T-helper 9 cell (primary cell): ENCODE data around the gene TMEM19.

ENCODE experiments used
- DNase-seq: peaks from one replicate; pipeline ENCODE4 v3.0.0-alpha.2; 2020
- total RNA-seq, 2 donors: gene quantifications; one replicate each; lab custom pipeline; 2026; lab: John Stamatoyannopoulos, UW

TMEM19 gene
- 9.7 to 22.2 reads per million in 2 donors for total RNA-seq

DNA sequence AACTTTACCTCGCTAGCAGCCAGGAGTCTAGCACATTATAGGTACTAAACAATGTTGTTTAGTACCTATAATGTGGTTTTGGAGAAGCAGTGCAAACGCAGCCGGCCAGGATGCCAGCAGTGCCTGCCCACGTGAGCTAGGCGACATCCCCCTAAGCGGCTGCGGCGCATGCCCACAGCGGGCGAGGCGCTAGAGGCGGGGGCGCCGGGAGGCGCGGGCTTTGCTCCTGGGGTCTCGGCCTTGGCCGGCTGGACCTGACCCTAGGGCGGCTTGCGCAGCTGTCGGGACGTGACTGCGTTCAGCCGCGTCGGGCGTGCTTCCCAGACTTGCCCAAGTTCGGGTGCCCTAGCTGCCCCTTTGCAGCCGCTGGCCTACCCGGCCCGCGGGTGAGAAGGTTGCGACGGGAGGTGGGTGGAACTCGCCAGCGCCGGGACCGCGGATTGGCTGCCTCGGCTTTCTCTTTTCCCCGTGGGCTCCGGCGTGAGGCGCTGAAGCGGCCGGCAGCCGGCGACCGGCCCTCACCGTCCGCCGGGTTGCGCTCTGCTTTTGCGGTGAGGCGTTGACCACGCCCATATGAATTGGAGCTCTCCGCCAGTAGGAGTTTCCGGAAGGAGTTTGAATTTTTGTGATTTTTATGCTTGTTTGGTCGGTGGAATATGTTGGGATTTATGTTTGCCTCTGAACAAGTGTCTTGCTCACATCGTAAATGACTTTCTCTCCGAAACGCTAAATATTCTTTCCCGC lies at the start of gene TMEM19:
TSS of gene TMEM19 (plus strand) at position 169 of the 744 bp plus-strand sequence. CDS start 599 bp downstream, outside the sequence.
- peak; percentile 70 for DNase-seq

DNA sequence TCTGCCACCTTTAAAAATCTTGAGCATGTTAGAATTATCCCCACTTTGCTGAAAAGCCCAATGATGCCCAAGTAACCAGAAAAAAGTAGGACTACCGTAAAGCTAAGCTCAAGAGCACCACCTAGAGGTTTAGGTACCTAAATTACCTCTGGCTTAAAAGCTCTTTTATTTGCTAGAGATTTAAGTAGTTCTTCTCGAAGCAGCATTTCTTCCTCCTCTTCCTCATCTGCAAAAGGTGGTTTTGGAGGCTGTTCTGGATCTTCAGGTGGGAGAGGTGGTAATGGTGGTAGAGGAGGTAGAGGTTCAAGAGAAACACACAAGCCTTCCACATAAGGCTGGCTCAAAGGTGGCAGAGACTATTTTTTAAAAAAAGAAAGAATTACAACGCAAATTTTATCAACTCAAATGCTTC lies 49.2 kb upstream of the TMEM19 start:
- no peak for DNase-seq

DNA sequence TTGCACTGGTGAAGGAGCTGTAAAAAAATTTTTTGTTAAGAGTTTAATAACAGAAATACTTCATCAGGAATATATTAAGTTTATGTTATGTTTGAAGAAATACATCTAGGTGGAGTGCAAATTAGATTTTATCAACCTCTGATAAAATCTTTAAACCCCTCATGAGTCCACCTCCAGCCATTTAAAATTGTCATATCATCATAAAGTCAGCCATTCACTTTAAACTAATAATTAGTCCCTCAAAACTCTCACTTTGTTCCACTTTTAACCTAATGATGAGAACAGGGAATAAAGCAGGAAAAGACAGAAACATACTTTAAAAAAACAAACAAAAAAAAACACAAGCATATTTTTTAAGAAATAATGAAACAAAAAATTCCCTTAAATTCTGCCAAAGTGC lies 47.4 kb upstream of the TMEM19 start:
- no peak for DNase-seq

DNA sequence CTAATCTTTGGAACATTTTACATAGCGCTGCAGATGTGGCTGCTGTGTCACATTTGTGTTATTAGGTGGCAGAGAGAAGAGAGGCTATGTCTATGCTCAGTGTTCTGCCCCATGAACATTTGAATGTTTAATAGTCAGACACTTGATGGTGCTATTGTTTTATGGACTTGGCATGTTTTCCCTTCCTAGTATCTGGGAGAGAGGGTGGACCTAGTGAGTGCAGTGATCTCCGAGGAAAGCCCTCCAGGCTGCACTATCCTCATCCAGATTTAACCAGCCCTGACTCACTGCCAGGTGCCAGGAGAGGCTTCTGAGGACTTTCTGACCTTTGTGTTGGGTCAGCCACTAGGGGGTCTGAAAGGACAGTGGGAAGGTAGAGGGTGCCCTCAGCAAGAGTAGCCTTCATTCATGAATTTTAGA lies 46.5 kb upstream of the TMEM19 start:
- DNase-seq, result no peak

DNA sequence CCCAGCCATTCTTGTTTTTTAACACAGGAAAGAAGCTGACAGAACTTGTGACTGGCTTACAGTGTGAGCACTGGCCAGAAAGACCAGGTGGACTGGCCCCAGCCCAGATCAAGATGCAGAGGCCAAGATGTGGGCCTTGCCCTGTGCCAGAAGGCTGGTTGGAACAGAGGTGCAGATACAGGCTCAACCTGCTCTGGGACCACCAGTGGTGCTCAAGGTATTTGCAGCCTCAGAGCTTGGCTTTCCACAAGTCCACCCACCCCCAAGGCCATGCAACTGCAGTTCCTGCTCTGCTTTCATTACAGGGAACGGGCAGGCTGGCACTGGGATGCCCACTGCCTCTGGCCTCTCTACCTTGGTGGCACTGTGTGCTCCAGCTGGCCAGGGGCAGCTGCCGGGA lies 45.6 kb upstream of the TMEM19 start:
- no peak for DNase-seq

DNA sequence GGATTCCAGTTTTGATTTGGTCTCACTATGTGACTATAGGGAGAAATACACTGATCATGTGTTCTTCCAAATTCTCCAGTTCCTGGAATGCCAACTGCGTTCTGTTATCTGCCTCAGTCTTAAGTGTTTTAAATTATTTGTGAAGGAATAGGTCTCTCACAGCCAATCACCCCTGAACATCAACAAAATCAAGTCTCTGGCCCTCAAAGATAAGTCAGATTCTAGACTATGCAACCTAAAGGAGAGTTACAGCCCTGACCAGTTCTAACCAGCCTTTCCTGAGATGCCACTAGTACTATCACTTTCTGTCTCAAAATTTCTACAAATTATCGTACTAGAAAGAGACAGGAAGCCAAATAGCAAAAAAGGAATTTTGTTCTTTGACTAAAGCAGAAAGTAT lies 44.5 kb upstream of the TMEM19 start:
- no peak for DNase-seq

DNA sequence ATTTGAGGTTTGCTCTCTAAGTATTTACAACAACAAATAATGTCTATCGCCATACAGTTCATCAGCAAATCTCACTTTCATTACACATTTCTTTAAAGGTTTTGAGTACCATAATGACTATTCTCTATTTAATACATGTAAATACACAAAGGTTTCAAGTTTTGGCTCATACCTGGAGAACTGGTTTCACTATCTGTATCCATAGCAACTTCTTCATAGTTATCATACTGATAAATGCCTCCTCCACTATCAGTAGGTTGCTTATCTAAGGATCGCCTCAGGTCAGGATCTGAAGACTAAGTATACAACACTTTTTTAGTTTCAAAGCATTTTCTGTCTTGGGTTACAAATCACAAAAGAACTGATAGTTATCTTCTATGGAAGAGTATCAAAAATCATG lies 43.6 kb upstream of the TMEM19 start:
- no peak for DNase-seq

DNA sequence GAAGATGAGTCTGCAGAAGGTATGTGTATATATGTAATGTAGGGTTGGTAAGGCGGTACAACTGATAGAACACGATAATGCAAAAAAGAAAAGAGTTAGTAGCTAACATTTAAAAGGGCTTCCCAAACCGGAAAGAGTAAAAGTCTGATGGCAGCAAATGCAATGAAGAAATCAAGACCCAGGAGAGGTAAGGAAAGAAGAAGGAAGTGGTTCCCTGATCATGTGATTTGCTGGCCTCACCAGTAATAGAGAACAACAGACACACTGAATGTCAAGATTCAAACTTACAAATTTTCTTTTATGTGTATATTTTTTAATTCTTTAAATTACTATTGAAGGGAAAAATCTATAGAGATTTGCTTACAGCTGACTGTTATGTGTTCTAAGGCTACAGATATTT lies 40.6 kb upstream of the TMEM19 start:
- DNase-seq, result no peak

DNA sequence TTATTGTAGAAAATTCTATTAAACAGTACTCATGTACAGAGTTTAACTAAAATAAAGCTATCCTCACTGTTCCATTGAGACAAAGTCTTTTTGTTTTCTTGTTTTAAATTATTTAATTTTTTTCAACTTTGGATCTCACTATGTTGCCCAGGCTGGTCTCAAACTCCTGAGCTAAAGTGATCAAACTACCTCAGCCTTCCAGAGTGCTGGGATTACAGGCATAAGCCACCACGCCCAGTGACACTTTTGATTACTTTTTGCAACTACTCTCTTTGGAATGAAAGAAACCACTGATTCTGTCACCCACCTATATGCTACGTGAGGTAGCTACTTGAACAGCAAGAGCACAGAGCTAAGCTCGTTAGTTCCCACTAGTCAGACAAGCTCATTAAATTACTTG lies 39.4 kb upstream of the TMEM19 start:
- DNase-seq, result no peak

DNA sequence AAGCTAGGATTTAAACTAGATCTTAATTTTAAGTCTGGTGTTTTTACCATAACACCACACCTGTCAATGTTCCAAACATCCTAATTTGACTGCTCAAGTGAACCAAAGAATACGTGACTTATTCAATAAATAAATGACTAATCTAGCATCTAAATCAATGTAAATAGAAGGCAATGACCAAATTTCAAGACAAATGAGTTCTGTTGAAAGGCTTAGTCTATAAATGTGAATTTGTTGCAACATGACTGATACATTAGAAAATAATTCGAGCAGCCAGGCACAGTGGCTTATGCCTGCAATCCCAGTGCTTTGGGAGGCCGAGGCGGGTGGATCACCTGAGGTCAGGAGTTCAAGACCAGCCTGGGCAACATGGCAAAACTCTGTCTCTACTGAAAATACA lies 37.3 kb upstream of the TMEM19 start:
- DNase-seq, result no peak

DNA sequence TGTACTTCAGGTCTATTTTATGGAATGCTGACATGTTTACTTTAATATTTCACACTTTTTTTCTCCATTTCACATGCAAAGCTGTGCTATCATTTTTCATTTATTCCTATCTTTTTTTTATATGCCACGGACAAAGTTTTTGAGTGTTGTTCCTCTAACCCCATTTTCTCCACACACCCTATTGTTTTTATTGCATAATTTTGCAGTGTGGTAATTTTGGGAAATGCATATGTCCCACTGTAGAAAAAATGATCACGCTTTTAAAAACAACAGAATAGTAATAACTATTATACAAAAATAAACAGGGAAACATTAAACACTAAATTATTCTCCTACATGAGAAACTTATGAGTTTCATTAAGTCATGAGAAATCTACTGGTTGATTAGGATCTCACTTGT lies 36.5 kb upstream of the TMEM19 start:
- DNase-seq, result no peak

DNA sequence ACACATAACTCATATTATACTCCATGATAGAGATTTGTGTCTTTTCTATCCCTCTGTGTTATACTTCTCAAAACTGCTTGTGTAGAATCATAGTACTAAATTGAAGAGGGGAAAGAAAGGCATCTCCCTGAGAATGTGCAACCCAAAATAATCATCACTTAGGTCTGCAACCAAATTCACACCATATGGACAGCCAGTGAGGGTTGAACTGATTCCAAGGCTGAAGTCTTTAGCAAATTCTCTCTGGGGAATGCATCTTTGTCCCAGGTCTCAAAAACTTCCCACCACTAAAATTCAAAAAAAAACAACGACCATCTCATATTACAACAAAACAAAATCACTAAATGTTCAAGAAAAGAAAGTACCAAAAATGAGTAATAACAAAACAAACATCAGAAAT lies 33.2 kb upstream of the TMEM19 start:
- DNase-seq, result no peak

DNA sequence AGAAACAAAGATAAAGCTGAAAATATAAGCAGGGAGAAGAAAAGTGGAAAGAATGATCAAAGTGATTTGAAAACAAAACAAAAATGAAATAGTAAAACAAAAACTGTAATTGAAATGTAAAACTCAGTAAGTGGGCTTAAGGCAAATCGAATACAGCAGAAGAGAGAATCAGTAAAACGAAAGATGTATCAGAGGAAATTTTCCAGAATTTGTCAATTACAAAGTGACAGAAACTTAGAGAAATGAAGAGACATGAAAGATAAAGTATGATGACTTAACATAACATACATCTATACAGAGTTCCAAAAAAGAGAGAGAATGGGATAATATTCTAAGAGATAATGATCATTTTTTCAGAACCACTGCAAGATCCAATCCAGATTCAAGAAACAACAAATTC lies 32.7 kb upstream of the TMEM19 start:
- DNase-seq, result no peak

DNA sequence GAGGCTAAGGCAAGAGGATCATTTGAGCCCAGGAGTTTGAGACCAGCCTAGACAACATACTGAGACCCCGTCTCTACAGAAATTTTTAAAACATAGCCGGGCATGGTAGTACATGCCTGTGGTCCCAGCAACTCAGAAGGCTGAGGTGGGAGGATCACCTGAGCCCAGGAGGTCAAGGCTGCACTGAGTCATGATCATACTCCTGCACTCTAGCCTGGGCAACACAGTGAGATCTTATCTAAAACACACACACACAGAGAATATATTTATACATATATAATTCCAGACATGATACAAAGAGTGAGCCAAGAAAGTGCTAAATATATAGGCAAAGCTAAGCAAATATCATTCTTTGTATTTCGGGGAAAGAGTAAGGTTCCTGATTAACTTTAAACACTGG lies 31.7 kb upstream of the TMEM19 start:
- DNase-seq, result no peak

DNA sequence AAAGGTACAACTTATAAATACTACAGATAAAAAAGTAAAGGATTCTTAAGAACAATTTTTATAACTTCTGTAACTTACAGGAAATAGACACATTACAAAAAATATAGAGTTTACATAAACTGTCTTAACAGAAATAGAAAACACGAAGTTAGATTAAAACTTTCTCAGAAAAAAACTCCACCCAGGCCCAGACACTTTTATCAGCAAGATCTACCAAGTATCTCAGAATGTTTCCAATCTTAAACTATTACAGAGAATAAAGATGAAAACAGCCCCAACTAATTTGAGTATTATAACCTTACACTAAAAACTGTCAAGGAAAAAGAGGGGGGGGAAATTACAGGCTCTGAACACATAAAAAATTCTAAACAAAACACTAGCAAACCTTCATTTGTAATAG lies 30.4 kb upstream of the TMEM19 start:
- no peak for DNase-seq

DNA sequence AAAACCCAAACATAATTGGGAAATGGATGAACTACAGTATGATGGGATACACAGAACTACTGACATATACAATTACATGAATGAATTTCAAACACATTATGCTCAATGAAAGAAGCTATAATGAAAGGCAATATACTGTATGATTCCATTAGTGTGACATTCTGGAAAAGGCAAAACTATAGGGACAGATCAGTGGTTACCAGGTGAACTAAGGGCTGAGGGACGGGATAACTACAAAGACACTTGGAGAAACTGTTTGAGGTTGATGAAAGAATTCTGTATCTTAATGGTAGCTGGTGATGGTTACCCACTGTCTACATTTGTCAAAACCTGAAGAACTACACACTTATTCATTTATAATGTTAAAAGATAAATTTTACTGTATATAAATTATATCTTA lies 30.0 kb upstream of the TMEM19 start:
- DNase-seq, result no peak

DNA sequence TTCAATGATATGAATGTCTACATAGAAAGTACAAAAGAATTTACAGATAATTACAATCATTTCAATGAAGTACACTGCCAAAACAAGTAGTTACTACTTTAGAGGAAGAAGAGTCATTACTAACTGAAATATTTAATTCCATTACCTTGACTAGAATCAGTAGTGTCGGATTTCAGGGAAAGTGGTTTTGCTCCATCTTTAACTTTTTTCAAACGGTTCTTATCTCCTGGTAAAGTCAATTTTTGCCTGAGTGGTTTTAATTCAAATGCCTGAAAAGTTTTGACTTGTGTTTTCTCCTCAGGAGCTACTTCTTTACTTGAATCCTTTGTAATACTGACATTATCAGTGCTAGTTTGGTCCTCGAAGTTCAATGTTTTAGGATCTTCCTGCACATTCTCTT lies 29.1 kb upstream of the TMEM19 start:
- DNase-seq, result no peak

DNA sequence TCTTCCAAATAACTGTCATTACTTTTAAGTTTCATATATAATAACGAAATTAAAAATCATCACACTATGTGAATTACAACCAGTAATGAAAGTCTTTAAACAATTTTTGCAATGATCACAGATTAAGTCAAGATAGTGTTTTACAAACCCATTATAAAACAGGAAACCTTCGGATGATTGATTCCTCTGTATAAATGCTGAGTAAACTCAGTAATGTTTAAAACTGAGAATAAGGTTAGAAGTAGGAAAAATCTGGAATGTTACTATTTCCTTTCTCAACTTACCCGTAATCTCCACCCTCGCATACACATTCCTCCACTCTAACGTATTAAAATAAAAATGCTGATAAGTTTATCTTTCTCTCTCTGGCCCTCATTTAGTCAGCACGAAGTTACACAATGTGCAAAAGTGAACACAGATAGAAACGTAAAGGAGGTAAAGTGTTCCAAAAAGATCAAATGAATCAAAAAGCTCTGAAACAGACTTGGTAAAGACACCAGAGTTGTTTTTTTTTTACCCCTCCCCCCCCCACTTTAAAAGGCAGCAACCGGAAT lies 23.8 kb upstream of the TMEM19 start:
- DNase-seq, result no peak

DNA sequence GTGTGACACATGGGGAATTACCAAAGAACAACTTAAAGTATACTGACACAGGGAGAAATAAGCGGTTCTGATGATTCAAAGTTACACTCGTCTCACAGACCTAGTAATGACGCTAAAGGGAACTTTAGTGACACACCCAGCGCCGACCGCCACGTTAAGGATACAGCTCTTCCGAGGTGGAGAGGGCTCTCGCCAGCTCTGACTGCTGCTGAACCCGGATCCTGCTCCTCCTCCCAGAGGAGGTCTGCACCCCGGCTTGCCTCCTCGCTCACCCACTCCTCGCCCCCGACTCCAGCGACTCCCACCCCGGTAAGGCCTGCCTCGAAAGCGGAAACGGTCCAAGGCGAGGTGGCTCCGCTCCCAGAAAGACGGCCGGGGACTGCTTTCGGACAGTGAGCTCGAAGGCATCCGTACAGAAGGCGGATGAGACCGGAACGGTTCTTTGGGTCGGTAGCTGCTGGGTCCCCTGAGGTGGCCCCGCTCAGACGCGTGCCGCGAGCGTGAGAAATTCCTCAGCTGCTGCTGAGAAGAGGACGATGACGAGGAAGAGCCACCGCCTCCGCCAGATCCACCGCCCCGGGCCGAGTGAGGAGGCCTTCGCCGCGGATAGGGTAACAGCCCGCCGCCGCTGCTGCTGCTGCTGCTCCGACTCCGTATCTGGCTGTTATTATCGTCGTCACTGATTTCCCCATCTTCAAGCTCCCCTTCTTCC lies 22.9 kb upstream of the TMEM19 start:
- DNase-seq, result peak; percentile 62

DNA sequence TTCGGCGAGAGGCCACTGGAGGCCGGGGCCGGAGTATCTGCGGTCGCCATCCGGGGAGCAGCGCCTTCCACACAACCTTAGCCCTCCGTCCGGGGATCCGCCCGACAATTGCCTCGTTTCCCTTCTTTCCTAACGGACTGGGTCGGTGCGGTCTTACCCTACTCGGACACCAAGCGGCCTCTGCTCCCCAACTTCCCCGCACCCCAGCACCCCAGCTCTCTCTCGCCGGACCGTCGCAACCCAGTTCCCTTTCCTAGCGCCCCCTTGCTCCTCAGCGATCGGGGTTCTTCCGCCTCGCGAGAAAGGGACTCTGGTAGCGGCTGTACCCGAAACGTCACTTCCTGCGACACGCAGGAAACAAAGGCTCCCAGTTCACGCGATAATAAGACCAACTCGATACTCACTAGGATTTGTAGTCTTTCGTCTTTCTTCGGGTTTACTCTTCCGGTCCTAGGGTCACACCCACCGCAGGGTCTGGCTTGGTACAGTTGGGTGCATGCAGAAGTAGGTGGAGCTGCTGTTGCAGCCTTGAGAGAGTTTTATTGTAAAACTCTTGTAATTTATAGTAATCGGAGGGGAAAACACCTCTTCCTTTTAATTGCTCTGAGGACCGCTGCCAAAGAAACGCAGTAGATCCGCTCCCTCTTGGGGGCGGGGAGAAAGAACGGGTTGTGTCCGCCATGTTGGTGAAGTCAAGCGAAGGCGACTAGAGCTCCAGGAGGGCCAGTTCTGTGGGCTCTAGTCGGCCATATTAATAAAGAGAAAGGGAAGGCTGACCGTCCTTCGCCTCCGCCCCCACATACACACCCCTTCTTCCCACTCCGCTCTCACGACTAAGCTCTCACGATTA lies 22.1 kb upstream of the TMEM19 start, which contains the start of the genes THAP2 and ZFC3H1:
TSS of gene THAP2 (plus strand) at position 741 of the 850 bp plus-strand sequence. CDS start 209 bp downstream, outside the sequence.
TSS of gene ZFC3H1 (minus strand) at position 288 of the 850 bp plus-strand sequence. CDS start at position 50, 238 bp downstream.
- peak; percentile 83 for DNase-seq

DNA sequence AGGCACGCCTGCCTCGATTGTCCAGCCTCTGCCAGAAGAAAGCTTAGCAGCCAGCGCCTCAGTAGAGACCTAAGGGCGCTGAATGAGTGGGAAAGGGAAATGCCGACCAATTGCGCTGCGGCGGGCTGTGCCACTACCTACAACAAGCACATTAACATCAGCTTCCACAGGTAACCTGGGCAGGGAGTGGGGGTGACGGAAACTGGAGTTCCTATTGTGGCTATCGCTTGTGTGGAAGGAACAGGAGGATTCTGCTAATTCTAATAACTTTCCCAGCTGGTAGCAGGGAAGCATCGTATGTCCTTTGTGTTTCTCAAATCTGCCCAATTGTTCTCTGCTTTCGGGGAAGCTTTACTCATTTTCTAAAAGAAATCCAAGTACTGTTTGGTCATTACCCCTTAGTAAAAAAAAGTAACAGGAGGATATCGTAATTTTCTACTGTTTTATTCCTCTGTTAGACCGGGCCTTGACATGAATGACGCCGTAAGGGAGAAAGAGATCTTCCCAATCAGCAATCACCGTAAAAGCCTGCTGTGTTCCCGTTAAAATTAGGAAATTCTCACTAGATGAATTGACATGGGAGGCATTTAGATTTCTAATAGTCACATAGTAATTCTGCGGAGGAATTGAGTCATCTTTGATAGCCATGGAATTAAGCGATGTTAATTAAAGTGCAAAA lies 21.3 kb upstream of the TMEM19 start:
- DNase-seq, result no peak

DNA sequence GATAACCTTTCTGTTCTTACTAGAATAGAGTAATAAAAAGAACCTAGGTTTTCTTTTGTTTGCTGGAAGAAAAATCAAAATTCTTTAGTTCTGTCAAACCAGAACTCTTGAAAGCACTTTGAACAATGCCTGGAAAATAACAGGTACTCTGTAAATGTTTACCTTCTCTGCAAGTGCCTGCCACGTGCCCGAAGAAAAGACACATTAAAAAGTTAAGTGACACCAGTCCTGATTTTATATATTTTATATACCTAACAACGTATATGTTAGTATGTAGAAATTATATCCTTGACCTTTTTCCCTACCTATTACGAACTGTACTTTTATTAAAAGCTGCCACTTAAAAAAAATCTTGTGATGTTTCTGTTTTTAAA lies 20.8 kb upstream of the TMEM19 start:
- no peak for DNase-seq
